NOMO-1 (cell line): ENCODE measurements around the gene KCNIP2.
A peak's percentile ranks its signal among the peaks of the same experiment; 100 is the strongest.

Experiments used
- DNase-seq, 2 experiments: peaks; one replicate each; lab custom pipeline; 2025; ENCODE audit not compliant: unreplicated experiment in 2 of 2; lab: John Stamatoyannopoulos, UW

KCNIP2 gene

GRCh38 chr10:101784558-101784957, 59.0 kb downstream of the KCNIP2 start:
- no peak for DNase-seq

- DNase-seq = no peak
Observed at GRCh38 chr10:101783736-101784118, 59.9 kb downstream of the KCNIP2 start.

- DNase-seq = peak; percentile 75
Observed at GRCh38 chr10:101782811-101783735, 60.5 kb downstream of the KCNIP2 start, which contains the start of gene NPM3. Gene NPM3 (minus strand): TSS chr10:101783446. CDS start chr10:101783390, 56 bp downstream.

GRCh38 chr10:101781984-101782810, 61.4 kb downstream of the KCNIP2 start:
- DNase-seq = no peak

- no peak for DNase-seq
Observed at GRCh38 chr10:101781655-101781983, 62.0 kb downstream of the KCNIP2 start.

GRCh38 chr10:101780818-101781654, 62.6 kb downstream of the KCNIP2 start:
- DNase-seq = peak; percentile 49 to 67

GRCh38 chr10:101780187-101780817, 63.3 kb downstream of the KCNIP2 start:
- no peak for DNase-seq

- DNase-seq = peak; percentile 43 to 51
Observed at GRCh38 chr10:101779544-101780186, 63.9 kb downstream of the KCNIP2 start.

- no peak for DNase-seq
Observed at GRCh38 chr10:101778781-101779543, 64.6 kb downstream of the KCNIP2 start.

- DNase-seq = no peak
Observed at GRCh38 chr10:101778151-101778780, 65.3 kb downstream of the KCNIP2 start.

GRCh38 chr10:101777619-101778145, 65.9 kb downstream of the KCNIP2 start:
- no peak for DNase-seq

- no peak for DNase-seq
Observed at GRCh38 chr10:101776161-101776817, 67.3 kb downstream of the KCNIP2 start.
